Right lung (tissue), 5 donors: ENCODE data around the gene DUSP22. TPM values are rescaled to one million over a fixed set of nuclear protein-coding genes. Genes with fewer than 3 reads are reported as not detected.

ENCODE experiments used
- DNase-seq, 2 donors: peaks; one replicate each; pipeline ENCODE4 v3.0.0-alpha.2; 2013
- polyA plus RNA-seq, 5 donors: library from polyadenylated mRNA; unstranded; fragments of 120-200 nt; gene quantifications; one replicate each; pipeline versions ENCODE4 v1.2.1 to v1.2.3, GENCODE V29; 2013; ENCODE audit warnings: inconsistent platforms in 1 of 5, low replicate concordance in 1 of 5; ENCODE audit not compliant: insufficient read length in 5 of 5, insufficient read depth in 1 of 5

Gene DUSP22
- polyA plus RNA-seq, 5 donors: 29.0 to 33.1 (median 29.9) TPM

DNA sequence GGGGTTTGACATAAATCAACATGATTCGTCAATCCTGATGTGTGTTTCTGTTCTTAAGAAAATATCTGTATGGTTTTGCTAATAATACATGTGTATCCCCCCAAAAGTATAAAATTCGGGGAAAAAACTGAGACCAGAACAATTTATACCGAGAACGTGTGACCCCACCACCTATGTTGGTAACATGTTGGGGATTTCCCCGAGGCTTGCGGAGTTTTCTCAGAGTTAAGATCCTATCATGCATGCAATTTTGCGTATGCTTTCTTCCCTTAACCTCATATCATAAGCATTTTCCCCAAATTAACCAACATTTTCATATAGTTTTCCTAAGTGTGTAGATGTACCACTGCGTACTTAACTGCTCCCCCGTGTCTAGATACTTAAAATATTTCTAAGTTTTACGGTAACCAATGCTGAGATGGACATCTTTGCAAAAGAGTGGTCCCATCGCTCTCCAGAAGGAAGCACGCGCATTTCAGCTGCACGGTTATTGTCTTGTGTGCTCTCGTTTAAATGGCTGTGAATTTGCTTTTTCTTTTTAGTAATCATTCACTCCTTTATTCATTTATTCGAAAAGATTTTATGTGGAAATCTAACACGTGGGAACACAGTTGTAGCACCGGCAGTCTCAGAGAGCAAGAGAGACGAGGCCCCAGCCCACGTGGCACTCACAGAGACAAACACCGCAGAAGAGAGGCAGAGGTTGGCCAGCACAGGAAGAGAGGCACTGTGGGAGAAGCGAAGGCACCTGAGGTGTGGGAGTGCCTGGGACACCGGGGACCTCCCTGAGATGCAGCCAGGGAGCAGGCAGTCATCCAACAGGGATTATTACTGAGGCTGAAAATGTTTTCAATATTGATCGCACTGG lies 86.0 kb downstream of the DUSP22 start:
- DNase-seq: no peak

- DNase-seq: no peak
These were observed 86.7 kb downstream of the DUSP22 start for GRCh38 chr6:378958-379409.

DNA sequence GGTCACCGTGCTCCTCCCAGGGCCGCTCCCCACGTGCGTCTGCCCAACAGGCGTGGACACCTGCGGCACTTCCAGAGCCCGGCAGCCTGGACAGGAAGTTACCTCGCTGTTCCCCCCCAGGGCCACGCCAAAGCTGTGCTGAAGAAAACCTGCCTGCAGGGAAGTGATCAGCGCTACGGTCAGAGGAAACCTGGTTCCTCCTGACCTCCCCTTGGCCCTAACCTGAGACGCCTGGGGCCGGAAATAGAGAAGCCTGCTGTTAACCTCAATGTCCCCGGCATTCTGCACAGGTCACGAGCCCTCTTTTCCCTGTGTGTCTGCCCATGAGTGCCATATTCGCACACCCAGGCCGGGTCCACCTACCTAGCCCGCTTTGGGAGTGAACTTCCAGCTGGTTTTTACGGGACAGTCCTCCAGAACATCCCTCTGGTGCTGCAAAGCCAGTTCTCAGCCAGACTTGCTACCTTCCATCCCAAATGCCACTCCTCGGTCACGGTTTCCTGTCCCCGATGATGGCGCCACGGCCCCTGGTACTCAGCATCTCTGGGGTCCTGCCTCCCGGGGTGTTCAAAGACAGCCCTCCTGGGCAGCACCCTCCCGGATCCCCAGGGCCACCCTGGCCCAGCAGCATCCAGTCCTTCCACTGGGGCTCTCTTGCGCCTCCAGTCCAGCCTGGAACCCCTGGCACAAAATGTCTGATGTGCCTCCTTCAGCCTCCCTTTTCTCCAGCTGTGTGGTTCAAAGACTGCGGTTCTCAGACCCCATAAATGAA lies 87.3 kb downstream of the DUSP22 start:
- no peak for DNase-seq

DNA sequence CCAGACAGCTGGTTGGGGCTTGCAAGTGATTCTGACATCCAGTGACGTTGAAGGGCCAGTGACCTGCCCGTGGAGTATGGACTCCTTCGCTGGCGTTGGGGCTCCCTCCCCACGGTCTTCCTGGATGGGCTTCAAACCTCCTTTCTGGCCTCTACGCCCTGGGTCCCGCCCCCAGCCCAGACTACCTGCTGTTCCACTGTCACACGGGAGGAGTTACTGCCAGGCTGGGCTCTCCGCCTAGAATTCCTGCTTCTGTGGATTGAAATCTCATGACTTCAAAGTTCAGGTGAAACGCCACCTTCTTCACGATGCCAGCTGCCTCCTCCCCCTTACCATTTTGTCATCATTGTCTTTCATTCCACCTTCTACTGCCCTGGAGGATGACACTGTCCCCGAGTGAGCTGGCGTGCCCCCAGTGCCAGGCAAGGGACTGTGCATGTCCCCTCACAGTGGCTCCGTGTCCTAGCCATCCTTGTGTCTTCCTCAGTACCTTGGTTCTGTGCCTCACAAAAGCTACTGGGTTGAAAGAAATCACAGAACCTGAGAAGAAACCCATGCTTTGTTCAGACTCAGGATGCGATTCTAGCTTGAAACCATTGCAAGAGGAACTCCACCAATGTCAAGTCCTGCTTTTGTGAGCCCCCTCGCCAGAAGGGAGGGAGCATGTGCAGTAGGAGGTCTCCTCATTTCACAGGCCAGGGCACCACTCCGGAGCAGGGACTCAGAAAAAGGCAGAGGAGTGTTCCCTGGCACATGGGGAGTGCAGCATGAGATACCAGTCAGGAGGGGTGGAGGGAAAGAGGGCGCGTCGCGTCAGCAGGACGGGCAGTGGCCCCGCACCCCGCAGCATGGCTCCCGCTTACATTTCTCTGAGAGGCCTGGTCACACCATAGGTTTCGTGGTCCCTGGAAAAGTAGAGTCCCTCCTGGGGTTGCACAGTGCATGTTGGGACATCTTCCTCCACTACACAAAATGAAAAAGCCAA lies 88.2 kb downstream of the DUSP22 start:
- DNase-seq: no peak

DNA sequence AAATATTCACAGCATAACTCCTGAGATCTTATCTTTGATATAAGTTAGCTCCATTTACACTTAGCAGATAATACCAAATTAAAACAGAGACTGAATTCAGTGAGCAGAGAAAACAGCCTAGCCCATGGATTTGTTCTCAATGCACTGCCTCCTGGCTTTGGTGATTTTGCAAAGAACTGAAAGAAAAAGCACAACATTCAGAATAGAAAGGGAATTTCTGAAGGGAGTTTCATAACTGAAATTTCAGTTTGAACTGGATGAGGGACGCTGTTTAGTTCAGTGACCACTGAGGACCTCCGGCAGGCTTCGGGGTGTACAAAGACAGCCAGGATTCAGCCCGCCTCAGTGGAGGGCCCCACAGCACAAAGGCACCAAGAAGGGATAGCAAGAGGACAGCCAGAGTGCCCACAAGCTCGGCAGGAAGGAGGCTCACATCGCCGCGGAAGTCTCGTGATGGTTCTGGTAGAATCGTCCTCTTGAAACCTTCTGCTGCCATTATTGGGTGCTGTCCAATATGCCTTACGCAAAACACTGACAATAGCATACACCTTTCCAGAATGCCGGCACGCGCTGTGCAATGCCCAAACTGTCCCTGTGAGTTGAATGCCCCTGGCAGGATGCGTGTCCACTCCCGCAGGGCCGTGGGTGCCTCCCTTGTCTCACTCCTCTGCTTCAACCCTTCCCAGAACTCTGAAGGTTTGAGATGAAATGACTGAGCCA lies 89.6 kb downstream of the DUSP22 start:
- DNase-seq: no peak

DNA sequence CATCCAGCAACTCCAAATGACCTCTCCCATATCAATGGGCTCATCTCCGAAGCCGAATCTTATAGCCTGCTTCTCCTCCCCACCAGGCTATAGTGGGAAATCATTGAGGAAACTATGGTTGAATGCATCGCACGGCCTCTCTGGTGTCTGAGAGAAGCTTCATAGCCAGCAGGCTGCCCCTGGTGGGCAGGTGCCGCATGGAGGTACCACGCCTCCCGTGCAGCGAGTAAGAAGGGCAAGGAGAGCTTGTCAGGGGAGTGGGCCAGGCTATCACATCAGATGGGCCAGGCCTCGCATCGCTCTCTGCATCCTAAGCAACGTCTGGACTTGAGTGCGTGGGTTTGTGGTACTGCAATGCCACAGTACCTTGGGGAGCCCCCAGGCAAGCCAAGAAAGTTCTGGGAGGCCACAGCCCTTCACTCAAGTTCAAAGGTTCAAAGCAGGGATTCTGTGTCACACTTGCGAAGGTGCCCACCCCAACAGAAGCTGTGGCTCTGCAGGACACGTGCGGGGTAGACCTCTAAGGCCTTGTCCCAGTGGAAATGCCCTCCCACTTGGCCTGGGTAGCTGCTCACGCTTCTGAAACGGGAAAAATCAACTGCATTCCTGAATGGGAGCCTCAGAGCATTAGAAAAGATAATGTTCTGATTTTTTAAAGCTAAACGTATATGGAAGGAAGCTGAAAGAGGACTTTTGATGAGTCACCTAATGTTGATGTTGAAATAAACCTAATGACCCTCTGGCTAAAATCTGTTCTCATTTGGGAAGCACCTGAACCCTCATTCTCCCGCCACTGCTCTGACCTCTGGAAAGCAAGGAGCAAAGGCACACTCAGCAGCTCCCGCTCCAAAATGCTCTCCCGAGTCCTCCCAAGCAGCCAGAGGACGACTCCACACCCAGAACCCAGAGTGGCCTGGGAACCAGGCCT lies 90.9 kb downstream of the DUSP22 start:
- DNase-seq: no peak

DNA sequence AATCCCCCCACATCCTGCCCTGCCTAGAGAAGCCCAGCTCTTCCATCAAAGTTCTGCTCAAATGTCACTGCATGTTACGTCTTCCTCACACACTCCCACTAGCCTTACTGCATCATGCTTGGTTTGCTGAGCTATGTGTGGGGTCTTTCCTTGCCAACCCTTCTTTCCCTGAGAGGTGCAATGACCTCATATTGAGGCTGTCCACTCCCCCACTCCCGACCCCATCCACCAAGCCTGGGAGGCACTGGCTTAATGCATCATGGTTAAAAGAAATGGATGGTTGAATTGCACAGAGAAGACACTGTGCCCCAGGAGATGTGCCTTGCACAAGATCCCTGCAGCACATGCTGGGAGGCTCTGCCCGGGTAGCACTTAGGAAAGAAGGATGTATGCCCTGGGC lies 91.6 kb downstream of the DUSP22 start:
- DNase-seq: no peak

- DNase-seq: no peak
These were observed 92.6 kb downstream of the DUSP22 start for GRCh38 chr6:384898-385297.

DNA sequence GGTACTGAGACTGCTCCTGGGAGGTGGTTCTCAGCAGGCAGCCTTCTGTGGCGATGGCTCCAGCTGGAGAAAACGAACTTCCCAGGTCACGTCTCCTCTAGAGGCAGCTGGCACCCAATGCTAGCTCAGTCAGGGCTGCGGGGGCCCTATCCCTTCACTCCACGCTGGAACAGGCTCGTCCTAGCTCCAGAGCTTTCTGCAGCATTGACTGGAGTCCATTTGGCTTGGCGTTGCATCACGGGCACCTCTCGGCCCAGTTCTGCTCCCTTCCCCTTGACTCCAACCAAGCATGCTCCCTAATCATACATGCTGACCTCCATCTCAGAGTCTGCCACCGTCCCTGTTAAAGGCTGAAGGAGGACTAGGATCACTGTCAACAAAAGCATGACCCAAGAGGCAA lies 93.3 kb downstream of the DUSP22 start:
- no peak for DNase-seq

GRCh38 chr6:386688-387266 lies 94.5 kb downstream of the DUSP22 start:
- DNase-seq: no peak

DNA sequence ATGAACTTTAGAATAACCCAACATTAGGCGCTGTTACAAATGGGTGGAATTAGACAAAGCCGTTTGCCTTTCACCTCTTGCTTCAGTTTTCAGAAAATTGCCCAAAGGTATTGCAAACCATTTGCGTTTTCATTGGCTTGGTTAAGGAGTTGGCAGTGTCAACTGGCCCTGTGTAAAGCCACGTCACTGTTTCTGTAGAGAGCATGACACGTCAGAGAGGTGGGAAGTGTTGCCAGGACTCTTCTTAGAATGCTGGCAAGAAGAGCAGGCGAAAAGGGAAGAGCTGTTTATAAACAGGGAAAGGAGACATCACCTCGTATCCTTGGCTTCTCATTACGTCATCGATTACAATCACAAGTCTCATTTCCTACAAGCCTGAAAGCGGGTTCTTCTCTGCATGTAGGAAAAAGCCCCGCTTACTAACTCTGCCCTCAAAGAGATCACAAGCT lies 95.0 kb downstream of the DUSP22 start:
- DNase-seq: no peak

- peak; percentile 56 to 57 for DNase-seq
These were observed 96.1 kb downstream of the DUSP22 start for GRCh38 chr6:388202-388903.

DNA sequence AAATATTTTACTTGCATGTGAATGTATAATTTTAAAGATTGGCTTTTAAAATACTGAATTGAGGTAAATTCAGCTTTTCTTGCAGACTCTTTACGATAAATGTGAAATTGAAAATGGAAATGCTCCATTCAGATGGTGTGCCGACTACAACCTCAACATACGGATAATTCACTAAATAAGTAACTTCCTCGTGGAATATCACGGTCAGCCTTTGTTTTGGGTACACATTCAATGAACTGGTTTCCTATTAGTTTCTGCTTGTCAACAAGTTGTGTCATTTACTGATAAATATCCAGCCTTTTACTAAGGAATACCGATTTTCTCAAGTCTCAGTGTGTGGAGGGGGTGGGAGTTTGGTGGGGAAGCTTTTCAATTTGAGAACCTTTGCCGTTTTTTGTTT lies 96.9 kb downstream of the DUSP22 start:
- DNase-seq: no peak

DNA sequence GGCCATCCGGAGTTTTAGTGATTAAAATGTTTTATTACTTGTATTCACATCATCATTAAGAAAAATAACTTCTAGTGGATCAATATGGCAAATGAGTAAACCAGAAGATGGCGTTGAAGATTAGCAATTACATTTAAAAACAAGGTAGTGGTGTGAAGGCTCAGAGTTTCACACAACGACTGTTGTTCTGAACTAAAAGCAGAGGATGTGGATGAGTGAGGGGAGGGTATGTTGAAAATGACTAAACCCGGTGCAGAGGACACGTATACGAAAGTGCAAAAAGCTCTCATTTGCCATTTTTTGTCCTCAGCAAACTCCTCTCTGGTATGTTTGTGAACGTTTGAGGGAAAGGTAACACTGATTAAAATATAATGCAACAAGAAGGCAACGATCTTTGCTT lies 97.3 kb downstream of the DUSP22 start:
- DNase-seq: no peak

- no peak for DNase-seq
These were observed 98.7 kb downstream of the DUSP22 start for GRCh38 chr6:390914-391558.

DNA sequence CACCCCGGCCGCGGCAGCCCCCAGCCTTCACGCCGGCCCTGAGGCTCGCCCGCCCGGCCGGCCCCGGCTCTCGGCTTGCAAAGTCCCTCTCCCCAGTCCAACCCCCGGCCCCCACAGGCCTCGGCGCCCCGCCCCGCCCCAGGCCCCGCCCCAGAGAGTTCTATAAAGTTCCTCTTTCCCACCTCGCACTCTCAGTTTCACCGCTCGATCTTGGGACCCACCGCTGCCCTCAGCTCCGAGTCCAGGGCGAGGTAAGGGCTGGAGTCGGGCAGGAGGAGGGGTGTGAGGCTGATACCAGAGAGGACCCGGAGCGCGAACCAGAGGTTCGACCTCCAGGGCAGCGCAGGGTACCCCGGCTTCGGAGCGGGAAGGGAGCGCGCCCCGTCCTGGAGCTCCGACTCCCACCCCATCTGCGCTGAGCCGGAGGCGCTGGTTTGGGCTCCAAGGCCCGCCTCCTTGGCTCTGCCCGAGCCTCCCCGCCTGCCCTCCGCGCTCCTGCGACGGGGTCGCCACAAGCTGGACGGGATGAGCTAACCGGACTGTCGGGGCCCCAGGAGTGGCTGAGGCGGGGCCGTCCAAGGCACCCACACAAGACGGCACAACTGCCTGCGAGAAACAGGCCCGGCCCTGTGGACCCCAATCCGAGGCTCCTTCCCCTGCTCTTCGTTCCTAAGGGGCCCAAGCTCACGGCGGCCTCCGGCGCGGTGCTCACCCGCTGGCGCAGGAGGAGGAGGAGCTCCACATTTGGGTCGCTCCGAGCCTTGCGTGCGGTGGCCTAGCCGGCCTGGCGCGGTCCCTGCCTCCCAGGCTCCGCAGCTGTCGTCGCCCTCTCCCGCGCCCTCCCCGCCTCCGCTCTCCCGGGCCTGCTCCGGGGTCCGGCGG lies 99.5 kb downstream of the DUSP22 start, which contains the start of gene IRF4:
IRF4 (plus strand) TSS at position 194 of the 882 bp plus-strand sequence. CDS start 1,401 bp downstream, outside the sequence.
- DNase-seq: no peak
